Upper lobe of right lung (tissue), 1 donor: ENCODE data around the gene SLC25A21. TPM values are rescaled to one million over a fixed set of nuclear protein-coding genes. Genes with fewer than 3 reads are reported as not detected.

Experiments used
- ATAC-seq: fragments of 200-7000 bp; cut with Tn5 transposase; one replicate; pipeline ENCODE4 v1.9.1; 2020; ENCODE audit warnings: mild to moderate bottlenecking, moderate library complexity
- DNase-seq: peaks from one replicate; pipeline ENCODE4 v3.0.0-alpha.2; 2020
- H3K27ac ChIP-seq: fragments of 200-600 bp; one replicate; pipeline ENCODE4 v1.8.0; 2022
- H3K27me3 ChIP-seq: fragments of 200-600 bp; one replicate; pipeline ENCODE4 v1.8.0; 2022; ENCODE audit warnings: mild to moderate bottlenecking
- H3K36me3 ChIP-seq: fragments of 200-600 bp; one replicate; pipeline ENCODE4 v1.8.0; 2022
- H3K4me1 ChIP-seq: fragments of 200-600 bp; one replicate; pipeline ENCODE4 v1.8.0; 2022
- H3K4me3 ChIP-seq: fragments of 200-600 bp; one replicate; pipeline ENCODE4 v1.8.0; 2022; ENCODE audit warnings: mild to moderate bottlenecking
- H3K9me3 ChIP-seq: fragments of 200-600 bp; one replicate; pipeline ENCODE4 v1.8.0; 2022
- intact Hi-C: fragments of 100-400 bp; cut with DNase I; formaldehyde crosslinking; loops from one replicate; pipeline ENCODE4 v1.11.0; 2022
- total RNA-seq: library from RNA; stranded (reverse); fragmentation: NEBNext Ultra II Directional; extraction: Animal tissue kit (Norgen Biotek cat#: 25700); gene quantifications from one replicate; pipeline ENCODE4 v1.2.1, GENCODE V29; 2021
- TF ChIP-seq, protein P1 (sequence below): fragments of 200-600 bp; IDR thresholded peaks from one replicate; pipeline ENCODE4 v1.8.0; 2022; ENCODE audit warnings: antibody characterized with exemption
- donor health status: DM: no; HTN: yes; CAD: no; lungs with severe emphysema.

The SLC25A21 gene
- total RNA-seq, 1 donor from 2014 or later: 0.35 TPM

GRCh38 chr14:36947362-36947761 is 225.0 kb downstream of the SLC25A21 start:
- no peak overlapping the region for H3K4me3 ChIP-seq
- TF ChIP-seq, protein P1, sequence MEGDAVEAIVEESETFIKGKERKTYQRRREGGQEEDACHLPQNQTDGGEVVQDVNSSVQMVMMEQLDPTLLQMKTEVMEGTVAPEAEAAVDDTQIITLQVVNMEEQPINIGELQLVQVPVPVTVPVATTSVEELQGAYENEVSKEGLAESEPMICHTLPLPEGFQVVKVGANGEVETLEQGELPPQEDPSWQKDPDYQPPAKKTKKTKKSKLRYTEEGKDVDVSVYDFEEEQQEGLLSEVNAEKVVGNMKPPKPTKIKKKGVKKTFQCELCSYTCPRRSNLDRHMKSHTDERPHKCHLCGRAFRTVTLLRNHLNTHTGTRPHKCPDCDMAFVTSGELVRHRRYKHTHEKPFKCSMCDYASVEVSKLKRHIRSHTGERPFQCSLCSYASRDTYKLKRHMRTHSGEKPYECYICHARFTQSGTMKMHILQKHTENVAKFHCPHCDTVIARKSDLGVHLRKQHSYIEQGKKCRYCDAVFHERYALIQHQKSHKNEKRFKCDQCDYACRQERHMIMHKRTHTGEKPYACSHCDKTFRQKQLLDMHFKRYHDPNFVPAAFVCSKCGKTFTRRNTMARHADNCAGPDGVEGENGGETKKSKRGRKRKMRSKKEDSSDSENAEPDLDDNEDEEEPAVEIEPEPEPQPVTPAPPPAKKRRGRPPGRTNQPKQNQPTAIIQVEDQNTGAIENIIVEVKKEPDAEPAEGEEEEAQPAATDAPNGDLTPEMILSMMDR: no peak
- no peaks in the 10 kb centered on the region for H3K4me1 ChIP-seq
- no peaks in the 10 kb centered on the region for H3K9me3 ChIP-seq
- no peaks in the 10 kb centered on the region for H3K36me3 ChIP-seq
- intact Hi-C loops: no loop called here
- no peak overlapping the region for H3K27ac ChIP-seq
- no peak for DNase-seq
- ATAC-seq: no peak
- no peaks in the 10 kb centered on the region for H3K27me3 ChIP-seq

DNA sequence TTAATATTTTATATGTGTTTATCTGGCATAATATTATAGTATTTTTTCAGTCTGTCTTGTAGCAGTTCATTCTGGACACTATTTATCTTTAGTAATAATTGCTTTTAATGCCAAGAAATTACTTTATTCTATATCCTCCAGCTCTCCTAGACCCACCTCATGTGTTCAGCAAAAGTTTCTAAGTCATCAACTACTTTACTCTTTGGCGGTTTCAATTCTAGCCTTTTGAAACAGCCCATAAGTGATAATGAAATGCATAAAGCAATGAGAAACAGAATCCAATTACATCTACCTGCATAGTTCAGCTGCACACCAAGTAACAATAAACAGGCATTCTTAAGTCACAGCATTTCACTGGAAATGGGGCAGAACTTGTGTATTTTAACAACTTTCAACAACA is 225.5 kb downstream of the SLC25A21 start:
- H3K27me3 ChIP-seq: no peaks in the 10 kb centered on the region
- TF ChIP-seq, protein P1: no peak
- no peak overlapping the region for H3K27ac ChIP-seq
- DNase-seq (no peak), ATAC-seq (no peak)
- H3K4me3 ChIP-seq: no peak overlapping the region
- H3K9me3 ChIP-seq: no peaks in the 10 kb centered on the region
- no peaks in the 10 kb centered on the region for H3K4me1 ChIP-seq
- no peaks in the 10 kb centered on the region for H3K36me3 ChIP-seq
- intact Hi-C loops: no loop called here

- TF ChIP-seq, protein P1: no peak
- DNase-seq: no peak
- H3K9me3 ChIP-seq: no peaks in the 10 kb centered on the region
- no peak overlapping the region for H3K4me3 ChIP-seq
- no peaks in the 10 kb centered on the region for H3K4me1 ChIP-seq
- no peaks in the 10 kb centered on the region for H3K36me3 ChIP-seq
- no peak for ATAC-seq
- intact Hi-C loops: no loop called here
- H3K27me3 ChIP-seq: no peaks in the 10 kb centered on the region
- no peak overlapping the region for H3K27ac ChIP-seq
These were observed 227.9 kb downstream of the SLC25A21 start for GRCh38 chr14:36944307-36945010.

GRCh38 chr14:36942522-36943245 is 229.7 kb downstream of the SLC25A21 start:
- Histone ChIP-seq H3K27ac (no peak overlapping the region), H3K4me3 (no peak overlapping the region), H3K9me3 (no peaks in the 10 kb centered on the region), H3K36me3 (no peaks in the 10 kb centered on the region), H3K4me1 (no peaks in the 10 kb centered on the region), H3K27me3 (no peaks in the 10 kb centered on the region)
- ATAC-seq (no peak), DNase-seq (no peak)
- intact Hi-C loops: no loop called here
- TF ChIP-seq, protein P1: peak; percentile 1

DNA sequence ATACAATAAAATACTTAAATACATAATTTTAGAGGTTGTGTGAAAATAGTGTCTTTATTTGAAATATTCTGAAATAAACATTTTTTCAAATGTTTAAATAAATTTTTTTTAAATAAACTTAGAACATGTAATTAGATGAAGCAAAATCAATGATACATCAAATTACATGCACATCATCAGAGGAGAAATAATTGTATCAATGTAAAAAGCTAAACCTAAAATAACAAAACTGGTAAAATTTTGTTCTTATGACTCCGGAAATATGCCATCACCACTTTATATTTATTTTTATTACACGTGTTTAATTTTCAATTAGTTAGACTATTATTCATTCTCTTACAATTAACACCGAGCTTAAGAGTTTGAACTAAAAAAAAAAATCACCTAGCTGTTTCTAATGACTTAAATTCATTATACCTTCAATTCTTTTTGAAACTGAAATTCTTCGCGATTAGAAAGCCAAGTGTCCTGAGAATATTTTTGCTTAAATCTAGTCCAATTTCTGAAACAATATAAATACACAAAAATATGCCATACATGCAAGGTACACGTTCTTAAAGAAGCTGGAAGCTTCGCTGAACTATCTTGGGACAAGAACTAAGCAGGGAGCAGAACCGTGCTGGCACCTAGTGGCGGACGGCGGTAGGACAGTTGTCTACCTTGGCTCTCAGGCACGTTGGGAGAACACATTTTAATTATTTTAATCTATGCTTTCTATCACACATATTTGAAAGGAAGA is 230.5 kb downstream of the SLC25A21 start:
- no peak overlapping the region for H3K27ac ChIP-seq
- intact Hi-C loops: no loop called here
- peak; percentile 84 for DNase-seq
- H3K4me1 ChIP-seq: no peaks in the 10 kb centered on the region
- peak; percentile 92 for ATAC-seq
- no peak overlapping the region for H3K4me3 ChIP-seq
- TF ChIP-seq, protein P1: peak; percentile 94
- no peaks in the 10 kb centered on the region for H3K27me3 ChIP-seq
- no peaks in the 10 kb centered on the region for H3K36me3 ChIP-seq
- H3K9me3 ChIP-seq: no peaks in the 10 kb centered on the region
